ENCODE measurements around the gene OR5AS1.
"Not testable (repeated sequence)": the region's sequence is repeated elsewhere in the genome, so short reads cannot be mapped to it uniquely, and the experiment has no call there.

OR5AS1 gene

DNA sequence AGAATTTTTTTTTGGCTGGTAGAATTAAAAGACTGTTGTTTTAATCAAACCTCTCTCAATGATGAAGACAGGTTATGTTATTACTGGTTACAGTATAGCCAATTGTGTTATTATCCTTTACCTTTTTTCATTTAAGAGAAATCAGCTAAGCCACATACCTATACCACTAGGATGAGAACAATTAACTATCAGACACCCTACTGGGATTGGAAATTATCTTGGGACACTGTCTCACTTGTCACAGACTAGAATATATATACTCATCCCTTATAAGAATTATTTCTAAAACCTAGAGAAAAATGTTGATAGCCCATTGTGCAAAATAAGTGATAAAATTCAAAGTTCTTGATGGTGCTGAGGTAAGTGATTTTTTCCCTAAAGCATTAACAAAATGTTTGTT is at the start of gene OR5AS1:
OR5AS1 (plus strand) TSS at position 301 of the 400 bp plus-strand sequence. CDS start 2,765 bp downstream, outside the sequence.
- no peak for DNase-seq (ENCODE audit: low read depth in 2 of 2, low spot score in 1 of 2)

DNA sequence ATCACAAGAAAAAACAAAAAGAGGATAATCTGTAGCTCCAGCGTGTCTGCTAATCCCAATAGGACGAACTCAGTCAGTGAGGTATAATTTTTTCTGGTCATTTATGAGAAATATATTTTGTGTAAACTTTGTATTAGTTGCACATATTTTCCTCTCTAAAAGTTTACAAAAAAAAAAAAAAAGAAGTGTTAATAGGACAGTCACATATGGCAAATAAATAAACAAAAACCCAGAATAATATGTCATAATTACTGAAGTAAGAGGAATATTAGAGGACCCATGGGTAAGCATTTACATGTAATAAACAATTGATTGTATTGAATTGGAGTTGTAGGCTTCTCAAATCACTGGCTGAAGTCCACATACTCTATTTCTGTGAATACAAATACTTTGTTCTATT is 32.9 kb upstream of the OR5AS1 start, which contains the start of gene OR5F1:
OR5F1 (minus strand) TSS at position 101 of the 400 bp plus-strand sequence; CDS start at position 101, 0 bp downstream.
- no peak for DNase-seq (ENCODE audit: low read depth in 2 of 2, low spot score in 1 of 2)

DNA sequence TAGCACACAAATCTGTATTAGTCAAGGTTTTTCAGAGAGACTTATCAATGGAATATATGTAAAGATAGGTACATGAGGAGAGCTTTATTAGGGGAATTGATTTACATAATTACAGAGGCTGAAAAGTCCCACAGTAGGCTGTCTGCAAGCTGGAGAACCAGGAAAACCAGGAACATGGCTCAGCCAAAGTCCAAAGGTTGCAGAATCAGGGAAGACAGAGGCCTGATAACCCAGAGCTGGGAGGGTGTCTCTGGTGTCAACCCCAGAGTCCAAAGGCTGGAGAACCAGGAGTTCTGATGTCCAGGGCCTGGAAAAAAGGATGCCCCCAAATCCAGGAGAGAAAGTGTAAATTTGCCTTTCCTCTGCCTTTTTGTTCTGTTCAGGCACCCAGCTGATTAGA is 16.7 kb upstream of the OR5AS1 start:
- DNase-seq (ENCODE audit: low read depth in 2 of 2, low spot score in 1 of 2): no peak

DNA sequence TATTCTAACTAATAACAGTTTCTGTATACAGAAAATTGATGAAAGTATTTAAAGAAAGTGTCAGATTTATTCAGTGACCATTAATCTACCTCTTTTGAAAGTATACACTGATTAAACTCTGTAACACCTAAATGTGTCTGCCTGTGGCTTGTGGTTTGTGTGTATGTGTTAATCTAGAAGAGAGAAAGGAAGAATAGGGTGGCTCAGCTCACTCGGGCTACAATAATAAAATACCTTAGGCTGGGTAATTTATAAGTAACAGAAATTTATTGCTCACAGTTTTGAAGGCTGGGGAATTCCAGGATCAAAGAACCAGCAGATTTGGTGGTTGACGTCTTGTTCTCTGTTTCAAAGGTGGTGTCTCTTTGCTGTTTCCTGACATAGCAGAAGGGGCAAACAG is 13.6 kb upstream of the OR5AS1 start:
- DNase-seq (ENCODE audit: low read depth in 2 of 2, low spot score in 1 of 2): no peak

- no peak for DNase-seq (ENCODE audit: low read depth in 2 of 2, low spot score in 1 of 2)
These were observed 18.1 kb downstream of the OR5AS1 start for GRCh38 chr11:56045538-56045937.

DNA sequence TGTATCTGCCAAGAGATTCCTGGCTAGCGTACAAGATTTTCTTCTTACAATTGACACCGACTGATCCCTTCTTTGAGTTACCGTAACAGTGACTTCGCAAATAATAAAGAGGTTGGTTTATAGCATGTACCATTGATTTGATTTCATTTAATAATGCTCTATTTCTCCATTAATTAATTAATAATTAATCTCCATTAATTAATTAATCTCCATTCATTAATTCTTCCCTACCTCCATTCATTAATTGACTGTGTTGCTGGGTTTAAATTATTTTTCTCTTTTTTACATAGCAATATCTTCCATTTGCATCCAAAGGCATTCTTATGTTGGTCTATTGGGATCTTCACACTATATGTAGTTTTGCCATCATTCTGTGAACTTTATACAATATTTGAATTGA is 21.0 kb downstream of the OR5AS1 start:
- DNase-seq (ENCODE audit: low read depth in 2 of 2, low spot score in 1 of 2): no peak

DNA sequence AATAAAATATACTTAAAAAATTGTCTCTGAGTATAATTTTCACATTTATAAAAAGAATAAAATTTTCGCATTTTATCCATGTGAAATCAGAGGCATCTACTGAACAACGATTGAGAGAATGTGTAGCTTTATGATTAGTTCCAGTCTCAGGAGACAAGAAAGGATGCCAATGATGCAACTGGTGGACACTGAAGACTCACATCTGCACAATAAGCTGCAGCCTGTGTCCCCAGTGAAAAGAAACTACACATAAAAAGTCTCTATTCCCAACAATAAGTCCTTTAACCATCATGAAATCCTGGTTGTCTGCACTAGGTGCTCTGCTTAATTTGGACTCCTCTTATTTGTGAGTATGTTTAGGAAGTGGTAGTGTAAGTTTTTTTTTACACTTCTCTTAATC is 22.0 kb downstream of the OR5AS1 start:
- no peak for DNase-seq (ENCODE audit: low read depth in 2 of 2, low spot score in 1 of 2)

GRCh38 chr11:56056366-56056765 is 28.9 kb downstream of the OR5AS1 start:
- DNase-seq (ENCODE audit: low read depth in 2 of 2, low spot score in 1 of 2): not testable (repeated sequence)

- DNase-seq (ENCODE audit: low read depth in 2 of 2, low spot score in 1 of 2): not testable (repeated sequence)
These were observed 30.3 kb downstream of the OR5AS1 start for GRCh38 chr11:56057661-56058237.

GRCh38 chr11:56058260-56058780 is 30.9 kb downstream of the OR5AS1 start:
- not testable (repeated sequence) for DNase-seq (ENCODE audit: low read depth in 2 of 2, low spot score in 1 of 2)

GRCh38 chr11:56066980-56067379 is 39.5 kb downstream of the OR5AS1 start:
- DNase-seq (ENCODE audit: low read depth in 2 of 2, low spot score in 1 of 2): no peak
